Measurements from ENCODE around the gene PTCHD4.

Gene PTCHD4

DNA sequence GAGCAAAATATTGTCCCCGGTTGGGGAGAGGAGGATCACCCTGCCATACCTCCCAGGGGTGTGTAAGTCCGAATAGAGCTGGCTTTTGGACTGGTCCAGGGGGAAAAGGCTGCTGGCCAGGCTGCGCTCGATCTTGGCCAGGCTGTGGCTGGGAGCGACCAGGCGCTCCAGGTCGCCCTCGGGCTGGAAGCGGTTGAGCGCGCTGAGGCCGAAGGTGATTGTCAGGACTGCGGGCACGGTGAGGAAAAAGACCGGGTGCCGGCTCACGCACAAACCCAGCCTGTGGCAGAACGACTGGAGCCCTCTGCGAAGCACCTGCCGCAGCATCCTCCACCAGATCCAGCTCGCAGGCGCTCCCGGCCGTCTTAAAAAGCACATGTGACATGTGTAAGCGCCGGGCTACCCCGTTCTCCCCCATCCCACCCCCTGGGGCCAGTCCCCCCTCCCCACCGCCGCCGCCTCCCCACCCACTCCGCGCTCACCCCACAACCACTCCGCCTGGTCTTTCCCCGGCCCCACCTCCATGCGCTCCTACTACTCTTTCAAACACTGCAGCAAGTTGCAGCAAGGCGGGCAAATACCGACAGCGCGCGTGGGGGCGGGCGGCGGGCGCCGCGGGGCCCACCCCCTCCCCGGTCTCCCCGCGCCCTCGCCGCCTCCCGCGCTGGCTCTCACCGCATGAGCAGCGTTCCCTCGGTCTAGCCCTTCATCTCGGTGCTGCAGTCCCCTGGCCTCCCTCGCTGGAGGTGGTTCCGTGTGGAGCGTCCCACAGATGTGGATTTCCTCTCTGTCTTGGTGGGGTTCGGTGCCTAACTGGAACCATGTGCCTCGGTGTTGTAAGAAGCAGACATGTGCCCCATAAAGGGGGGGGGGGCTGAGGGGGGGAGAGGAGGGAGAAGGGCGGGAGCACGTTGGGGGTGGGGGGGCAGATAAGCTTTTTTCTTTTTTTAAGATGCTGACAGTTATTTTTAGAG is 42.4 kb downstream of the PTCHD4 start:
- TF ChIP-seq, protein P1, sequence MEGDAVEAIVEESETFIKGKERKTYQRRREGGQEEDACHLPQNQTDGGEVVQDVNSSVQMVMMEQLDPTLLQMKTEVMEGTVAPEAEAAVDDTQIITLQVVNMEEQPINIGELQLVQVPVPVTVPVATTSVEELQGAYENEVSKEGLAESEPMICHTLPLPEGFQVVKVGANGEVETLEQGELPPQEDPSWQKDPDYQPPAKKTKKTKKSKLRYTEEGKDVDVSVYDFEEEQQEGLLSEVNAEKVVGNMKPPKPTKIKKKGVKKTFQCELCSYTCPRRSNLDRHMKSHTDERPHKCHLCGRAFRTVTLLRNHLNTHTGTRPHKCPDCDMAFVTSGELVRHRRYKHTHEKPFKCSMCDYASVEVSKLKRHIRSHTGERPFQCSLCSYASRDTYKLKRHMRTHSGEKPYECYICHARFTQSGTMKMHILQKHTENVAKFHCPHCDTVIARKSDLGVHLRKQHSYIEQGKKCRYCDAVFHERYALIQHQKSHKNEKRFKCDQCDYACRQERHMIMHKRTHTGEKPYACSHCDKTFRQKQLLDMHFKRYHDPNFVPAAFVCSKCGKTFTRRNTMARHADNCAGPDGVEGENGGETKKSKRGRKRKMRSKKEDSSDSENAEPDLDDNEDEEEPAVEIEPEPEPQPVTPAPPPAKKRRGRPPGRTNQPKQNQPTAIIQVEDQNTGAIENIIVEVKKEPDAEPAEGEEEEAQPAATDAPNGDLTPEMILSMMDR (IDR thresholded peaks at IDR 0.05; ENCODE audit: low read depth, low read length): no peak
- no peak overlapping the region for H3K4me3 ChIP-seq (ENCODE audit: low read depth, low read length)

DNA sequence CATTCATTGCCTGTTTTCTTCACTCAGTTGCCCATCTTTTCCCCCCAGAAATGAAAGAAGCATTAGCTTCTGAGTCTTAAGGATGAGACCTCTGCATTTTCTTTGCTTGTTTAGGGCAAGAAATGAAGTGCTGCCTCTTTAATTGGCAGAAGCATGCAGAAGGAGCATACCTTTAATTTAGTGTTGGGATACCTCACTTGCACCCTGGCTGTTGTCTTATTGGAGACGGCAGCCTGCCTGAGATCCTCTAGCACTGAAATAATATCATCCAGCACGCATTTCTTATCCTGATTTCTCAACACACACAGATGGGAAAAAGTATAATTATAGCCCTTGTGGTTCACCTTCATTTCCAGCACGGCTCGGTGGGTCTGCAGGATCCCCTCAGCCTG is 43.1 kb downstream of the PTCHD4 start:
- TF ChIP-seq, protein P1 (IDR thresholded peaks at IDR 0.05; ENCODE audit: low read depth, low read length): no peak
- no peak overlapping the region for H3K4me3 ChIP-seq (ENCODE audit: low read depth, low read length)

DNA sequence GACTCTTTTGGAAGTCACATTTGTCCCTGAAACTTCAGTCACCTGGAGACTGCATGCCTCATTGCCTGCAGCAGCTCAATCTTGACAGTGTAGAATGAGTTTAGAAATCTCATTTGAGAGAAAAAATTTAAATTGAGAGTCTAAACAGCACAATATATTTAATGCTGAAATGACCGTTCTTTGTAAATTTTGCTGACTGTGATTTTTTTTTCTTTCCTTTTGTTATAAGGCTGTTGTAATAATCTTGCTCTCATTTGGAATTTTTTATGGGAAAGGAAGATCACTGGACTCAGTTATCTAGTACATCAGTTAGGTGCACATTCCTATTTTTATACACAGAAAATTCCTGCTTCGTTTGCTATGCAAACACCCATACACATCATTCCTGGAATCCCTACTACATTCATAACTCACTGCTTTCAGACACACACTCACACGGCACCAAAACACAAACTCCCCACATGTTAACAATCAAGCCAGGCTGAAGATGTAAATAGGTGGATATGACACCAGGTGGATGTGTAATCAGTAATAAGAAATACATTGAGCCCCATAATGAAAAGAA is 43.8 kb downstream of the PTCHD4 start:
- TF ChIP-seq, protein P1 (IDR thresholded peaks at IDR 0.05; ENCODE audit: low read depth, low read length): no peak
- no peak overlapping the region for H3K4me3 ChIP-seq (ENCODE audit: low read depth, low read length)

DNA sequence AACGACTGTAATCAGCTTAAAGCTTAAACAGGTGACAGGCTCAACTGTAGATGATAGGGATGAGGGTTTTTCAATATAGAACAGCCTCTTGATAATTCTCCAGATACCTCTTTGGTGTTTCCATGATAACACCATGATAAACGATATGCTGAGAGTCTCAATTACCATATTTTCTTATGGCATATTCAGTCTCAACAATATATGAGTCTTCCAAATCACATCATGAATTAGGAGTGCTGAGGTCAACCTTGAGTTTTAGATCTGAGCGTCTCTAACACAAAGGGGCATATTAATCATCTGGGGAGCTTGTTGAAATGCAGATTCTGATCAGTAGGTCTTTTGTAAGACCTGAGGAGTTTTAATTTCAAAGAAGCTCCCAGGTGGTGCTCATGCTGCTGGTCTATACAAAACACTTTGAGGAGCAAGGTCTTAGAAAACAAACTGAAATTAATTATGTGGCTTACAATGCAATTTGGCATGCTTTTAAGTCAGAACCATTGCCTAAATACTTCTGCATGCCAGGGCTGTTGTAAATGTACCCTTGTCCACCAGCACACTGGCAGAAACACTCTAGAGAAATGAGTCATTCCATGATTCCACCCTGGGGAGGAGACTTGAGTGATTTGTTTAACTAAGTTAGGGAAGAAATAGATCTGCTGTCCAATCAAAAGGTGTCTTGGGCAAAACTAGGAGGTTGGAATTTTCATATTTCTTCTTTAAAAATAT is 49.6 kb downstream of the PTCHD4 start:
- no peak overlapping the region for H3K4me3 ChIP-seq (ENCODE audit: low read depth, low read length)
- TF ChIP-seq, protein P1 (IDR thresholded peaks at IDR 0.05; ENCODE audit: low read depth, low read length): no peak
